ENCODE measurements around the gene MRPL9.

Gene MRPL9

GRCh38 chr1:151762941-151763921 is at the start of gene MRPL9:
TSS of gene MRPL9 (minus strand) at chr1:151763496. CDS start at chr1:151763479, 17 bp downstream.
- DNase-seq (ENCODE audit: low read depth in 2 of 2), result peak; percentile 82 to 85

- DNase-seq (ENCODE audit: low read depth in 2 of 2), result no peak
Measured at GRCh38 chr1:151811181-151811580, 47.9 kb upstream of the MRPL9 start.

- no peak for DNase-seq (ENCODE audit: low read depth in 2 of 2)
Measured at GRCh38 chr1:151809985-151810556, 46.8 kb upstream of the MRPL9 start.

- no peak for DNase-seq (ENCODE audit: low read depth in 2 of 2)
Measured at GRCh38 chr1:151809290-151809984, 46.1 kb upstream of the MRPL9 start.

GRCh38 chr1:151807766-151808165 is 44.5 kb upstream of the MRPL9 start:
- no peak for DNase-seq (ENCODE audit: low read depth in 2 of 2)

DNA sequence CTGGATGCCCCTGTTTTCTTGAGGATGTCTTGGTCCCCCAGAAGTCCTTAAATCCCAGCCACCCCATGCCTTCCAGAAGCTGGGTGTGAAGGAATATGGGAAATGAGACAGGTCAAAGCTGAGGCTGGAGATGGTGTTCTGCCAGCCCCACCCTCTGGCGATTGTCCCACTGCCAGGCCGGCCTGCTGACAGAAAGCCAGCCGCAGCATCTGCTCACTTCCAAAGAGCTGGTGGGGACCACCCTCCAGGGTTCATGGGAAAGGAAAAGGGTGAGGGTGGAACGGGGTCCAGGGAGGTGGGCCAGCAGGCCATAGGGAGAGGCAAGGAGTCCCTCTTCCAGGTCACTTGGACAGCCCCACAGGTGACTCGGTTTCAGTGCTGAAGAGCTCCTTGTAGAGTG is 43.8 kb upstream of the MRPL9 start:
- no peak for DNase-seq (ENCODE audit: low read depth in 2 of 2)

DNA sequence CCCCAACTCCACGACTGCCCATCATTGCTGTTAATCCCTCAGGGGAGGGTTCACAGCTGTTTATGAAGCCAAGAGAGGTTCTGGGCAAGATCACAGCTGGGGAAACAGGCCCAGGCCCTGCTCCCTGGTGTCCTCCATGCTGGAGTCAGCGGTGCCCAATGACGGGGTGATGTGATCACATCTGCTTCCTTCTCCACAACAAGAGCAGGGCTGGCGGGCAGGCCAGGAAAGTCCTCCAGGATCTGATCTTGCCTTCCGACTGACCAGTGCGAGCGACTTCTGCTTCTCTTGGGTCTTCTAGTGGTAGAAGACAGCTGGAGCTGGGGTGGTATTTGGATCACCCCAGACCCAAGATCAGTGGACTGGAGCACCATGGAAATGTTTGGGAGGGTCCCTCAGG is 42.9 kb upstream of the MRPL9 start:
- no peak for DNase-seq (ENCODE audit: low read depth in 2 of 2)

DNA sequence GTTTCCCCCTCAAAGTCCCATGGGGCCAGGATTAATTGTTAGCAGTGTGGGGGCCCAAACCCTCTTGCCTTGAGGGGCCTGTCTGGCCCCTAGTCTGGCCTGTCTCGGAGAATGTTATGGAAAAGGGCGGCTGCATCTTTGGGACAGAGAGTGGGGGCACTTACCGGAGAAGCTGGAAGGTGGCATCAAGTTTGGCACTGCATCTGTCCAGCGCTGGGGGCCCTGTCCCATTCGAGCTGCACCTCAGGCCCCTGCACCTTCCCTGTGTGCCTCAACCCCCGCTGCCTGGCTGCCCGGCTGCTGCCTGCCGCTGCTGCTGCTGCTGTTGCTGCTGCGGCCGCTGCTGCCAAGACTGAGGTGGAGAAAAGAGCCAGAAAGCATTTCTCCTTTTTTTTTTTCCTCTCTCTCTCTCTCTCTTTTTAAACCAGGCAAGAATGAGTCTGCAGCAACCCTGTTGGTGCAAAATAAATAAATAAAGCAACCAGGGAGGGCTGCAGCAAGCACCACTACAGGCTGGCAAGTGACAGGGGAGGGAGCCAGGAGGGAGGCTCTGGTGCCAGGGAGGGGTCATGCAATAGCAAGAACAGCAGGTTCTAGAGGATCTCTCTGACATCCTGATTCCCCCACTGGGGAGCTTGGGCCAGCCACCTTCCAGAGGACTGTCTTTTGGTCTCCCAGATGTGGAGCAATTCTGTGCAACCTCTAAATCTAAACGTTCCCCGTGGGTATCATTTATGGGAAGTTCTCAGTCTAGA is 41.9 kb upstream of the MRPL9 start, which contains the start of gene LINGO4:
TSS of gene LINGO4 (minus strand) at position 354 of the 755 bp plus-strand sequence. CDS start 2,715 bp downstream, outside the sequence.
- no peak for DNase-seq (ENCODE audit: low read depth in 2 of 2)

GRCh38 chr1:151803915-151804314 is 40.6 kb upstream of the MRPL9 start:
- no peak for DNase-seq (ENCODE audit: low read depth in 2 of 2)

- DNase-seq (ENCODE audit: low read depth in 2 of 2), result no peak
Measured at GRCh38 chr1:151803164-151803563, 39.9 kb upstream of the MRPL9 start.

DNA sequence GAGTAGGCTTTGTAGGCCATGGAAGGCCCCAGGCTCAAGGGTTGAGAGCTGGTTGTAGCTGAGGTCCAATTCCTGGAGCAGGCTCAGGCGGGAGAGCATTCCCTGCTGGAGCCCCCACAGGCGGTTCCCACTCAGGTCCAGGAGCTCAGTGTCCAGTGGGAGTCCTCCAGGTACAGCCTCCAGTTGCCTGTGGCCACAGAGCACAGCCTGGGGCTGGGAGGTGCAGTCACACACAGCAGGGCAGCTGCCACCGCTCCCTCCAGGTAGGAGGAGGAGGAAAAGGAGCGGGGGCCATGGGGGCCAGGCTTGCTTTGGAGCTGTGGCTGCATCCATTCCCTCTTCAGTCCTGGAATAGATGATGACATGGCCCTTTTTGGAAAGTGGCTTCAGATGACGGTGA is 39.1 kb upstream of the MRPL9 start:
- no peak for DNase-seq (ENCODE audit: low read depth in 2 of 2)

DNA sequence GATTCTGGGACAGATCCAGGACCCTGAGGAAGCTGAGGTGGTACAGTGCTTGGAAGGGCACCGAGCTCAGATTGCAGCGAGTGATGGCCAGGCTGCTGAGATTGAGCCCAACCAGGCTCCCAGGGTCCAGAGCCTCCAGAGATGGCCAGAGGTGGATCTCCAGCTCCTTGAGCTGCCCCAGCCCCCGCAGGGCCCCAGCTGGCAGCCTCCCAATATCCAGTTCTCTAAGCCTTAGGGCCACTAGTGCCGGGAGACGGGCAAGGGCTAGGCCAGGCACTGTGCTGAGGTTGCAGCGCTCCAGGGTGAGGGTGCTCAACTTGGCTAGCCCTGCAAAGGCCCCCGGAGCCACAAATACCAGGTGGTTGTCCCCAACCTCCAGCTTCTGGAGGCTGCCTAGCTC is 38.5 kb upstream of the MRPL9 start:
- no peak for DNase-seq (ENCODE audit: low read depth in 2 of 2)

GRCh38 chr1:151801310-151801820 is 38.1 kb upstream of the MRPL9 start:
- no peak for DNase-seq (ENCODE audit: low read depth in 2 of 2)

DNA sequence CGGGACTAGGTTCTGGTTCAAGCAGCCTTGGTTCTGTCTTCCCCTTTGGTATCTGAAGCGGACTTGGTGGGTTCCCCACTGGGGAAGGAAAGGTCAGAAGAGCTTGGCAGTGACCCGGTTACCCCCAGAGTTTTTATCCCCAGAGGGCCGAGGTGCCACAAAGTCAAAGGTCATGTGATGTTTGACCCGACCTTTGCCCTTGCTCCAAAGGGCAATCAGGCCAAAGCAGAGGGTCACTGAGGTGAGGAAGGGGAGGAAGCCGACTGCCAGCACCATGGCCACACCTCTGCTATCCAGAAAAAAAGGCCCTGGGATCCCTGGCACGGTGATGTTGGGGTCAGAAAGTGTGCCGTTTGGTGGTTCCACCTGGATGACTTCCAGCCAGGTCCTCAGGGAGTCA is 37.5 kb upstream of the MRPL9 start:
- DNase-seq (ENCODE audit: low read depth in 2 of 2), result no peak

DNA sequence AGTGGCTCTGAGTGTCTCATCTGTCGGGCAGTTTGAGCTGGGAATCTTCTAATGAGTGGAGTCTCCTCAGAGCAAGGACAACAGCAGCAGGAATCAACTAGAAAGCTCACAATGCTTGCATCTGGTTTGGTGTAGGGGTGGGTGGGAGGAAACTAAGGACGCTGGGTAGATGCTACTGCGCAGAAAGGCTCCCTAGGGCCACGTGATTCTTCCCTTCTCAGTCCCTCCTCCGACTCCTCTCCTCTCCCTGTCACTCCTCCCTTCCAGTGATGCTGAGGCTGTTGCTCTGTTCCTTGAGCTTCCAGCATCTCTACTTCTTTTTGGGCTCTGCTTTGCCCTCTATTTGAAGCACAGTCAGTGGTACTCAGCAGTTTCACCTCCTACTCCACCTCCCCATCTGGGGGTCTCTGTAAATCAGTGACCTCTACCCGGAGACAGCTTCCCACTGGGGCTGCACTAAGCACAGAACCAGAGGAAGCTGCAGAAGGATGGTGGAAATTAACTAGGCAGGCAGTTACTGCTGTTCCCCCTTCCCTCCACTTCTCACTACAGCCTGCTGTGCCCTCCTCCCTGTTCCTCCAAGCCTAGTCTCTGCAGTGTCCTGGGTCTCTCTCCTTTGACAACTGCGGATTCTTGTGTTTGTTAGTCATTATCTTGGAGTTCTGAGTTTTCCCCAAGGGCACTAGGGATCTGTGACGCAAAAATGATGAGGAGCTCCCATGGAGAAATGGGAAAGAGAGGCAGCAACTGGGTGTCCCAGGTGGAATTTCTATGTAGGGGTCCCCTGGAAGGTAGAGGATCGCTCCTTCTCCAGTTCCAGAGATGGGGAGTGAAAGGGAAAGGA is 36.1 kb upstream of the MRPL9 start:
- no peak for DNase-seq (ENCODE audit: low read depth in 2 of 2)

- DNase-seq (ENCODE audit: low read depth in 2 of 2), result no peak
Measured at GRCh38 chr1:151798571-151798970, 35.3 kb upstream of the MRPL9 start.

DNA sequence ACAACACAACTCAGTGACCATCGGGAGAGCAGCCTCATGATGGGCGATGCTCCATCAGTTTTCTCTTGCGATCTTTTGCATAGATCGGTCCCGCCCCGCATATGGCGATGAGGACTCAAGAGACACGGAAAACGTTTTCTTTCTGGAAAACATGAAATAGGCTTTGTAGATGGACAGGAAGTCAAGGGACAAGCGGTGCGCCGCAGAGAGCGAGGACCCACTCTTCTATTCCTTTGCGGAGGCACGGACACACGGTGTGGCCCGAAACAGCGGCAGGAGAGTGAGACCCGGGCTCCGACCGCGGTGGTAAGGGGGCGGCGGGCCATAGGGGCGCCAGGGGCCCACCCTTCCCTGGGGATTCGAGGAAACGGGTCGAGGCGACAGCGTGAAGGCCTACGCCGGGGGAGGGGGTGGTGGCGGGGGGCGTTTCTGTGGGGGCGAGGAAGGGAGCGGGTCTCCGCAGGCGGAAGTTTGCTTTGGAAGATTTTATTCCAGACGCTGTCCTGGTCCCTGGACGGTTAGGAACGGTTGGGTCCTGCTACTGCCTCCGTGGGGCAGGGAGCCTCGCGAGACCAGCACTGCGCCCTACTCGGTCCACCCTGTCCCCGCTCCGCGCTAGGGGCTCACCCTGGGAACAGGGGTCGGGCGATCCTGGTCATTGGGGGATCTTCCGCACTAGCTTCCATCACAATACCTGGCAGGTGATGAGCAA is 27.8 kb upstream of the MRPL9 start:
- DNase-seq (ENCODE audit: low read depth in 2 of 2), result no peak

- peak; percentile 99 for DNase-seq (ENCODE audit: low read depth in 2 of 2)
Measured at GRCh38 chr1:151790071-151790939, 27.0 kb upstream of the MRPL9 start, which contains the start of gene TDRKH. TSS of gene TDRKH (minus strand) at chr1:151790500. CDS start at chr1:151783022, 7,478 bp downstream.

DNA sequence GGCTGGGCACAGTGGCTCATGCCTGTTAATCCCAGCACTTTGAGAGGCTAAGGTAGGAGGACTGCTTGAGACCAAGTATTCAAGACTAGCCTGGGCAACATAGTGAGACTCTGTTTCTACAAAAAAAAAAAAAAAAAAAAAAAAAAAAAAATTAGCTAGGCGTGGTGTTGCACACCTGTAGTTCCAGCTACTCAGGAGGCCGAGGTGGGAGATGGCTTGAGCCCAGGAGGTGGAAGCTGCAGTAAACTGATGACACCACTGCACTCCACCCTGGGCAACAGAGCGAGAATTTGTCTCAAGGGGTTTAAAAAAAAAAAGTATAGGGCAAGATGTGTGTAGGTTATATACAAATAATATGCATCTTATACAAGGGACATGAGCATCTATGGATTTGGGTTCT is 24.4 kb upstream of the MRPL9 start:
- DNase-seq (ENCODE audit: low read depth in 2 of 2), result no peak
